ENCODE measurements around the gene GNG7.
"Not testable (repeated sequence)": the region's sequence is repeated elsewhere in the genome, so short reads cannot be mapped to it uniquely, and the experiment has no call there.

The GNG7 gene

DNA sequence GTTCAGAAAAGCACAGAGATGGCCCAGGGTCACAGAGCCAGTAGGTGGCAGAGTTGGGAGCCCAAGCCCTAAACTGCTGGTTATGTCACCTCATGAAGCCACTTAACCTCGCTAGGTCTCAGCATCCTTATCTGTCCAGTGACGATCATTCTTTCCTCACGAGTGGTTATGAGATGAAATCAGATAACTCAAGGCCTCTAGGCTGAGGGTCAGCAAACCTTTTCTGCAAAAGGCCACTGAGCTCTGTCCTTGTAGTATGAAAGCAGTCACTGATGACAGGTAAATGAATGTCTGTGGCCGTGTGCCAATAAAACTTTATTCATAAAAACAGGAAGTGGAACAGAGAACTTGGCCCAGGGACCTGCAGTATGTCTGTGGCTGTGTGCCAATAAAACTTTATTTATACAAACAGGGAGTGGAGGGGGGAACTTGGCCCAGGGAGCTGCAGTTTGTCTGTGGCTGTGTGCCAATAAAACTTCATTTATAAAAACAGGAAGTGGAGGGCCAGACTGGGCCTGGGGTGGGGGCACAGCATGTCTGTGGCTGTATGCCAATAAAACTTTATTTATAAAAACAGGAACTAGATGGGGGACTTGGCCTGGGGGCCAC lies 71.2 kb downstream of the GNG7 start:
- TF ChIP-seq SPI1 (IDR thresholded peaks at IDR 0.05; ENCODE audit: low read depth, low read length) (peak; percentile 81), POLR2AphosphoS5 (IDR thresholded peaks at IDR 0.05; ENCODE audit: low read depth, low read length) (no peak)
- peak; percentile 31 for FAIRE-seq

DNA sequence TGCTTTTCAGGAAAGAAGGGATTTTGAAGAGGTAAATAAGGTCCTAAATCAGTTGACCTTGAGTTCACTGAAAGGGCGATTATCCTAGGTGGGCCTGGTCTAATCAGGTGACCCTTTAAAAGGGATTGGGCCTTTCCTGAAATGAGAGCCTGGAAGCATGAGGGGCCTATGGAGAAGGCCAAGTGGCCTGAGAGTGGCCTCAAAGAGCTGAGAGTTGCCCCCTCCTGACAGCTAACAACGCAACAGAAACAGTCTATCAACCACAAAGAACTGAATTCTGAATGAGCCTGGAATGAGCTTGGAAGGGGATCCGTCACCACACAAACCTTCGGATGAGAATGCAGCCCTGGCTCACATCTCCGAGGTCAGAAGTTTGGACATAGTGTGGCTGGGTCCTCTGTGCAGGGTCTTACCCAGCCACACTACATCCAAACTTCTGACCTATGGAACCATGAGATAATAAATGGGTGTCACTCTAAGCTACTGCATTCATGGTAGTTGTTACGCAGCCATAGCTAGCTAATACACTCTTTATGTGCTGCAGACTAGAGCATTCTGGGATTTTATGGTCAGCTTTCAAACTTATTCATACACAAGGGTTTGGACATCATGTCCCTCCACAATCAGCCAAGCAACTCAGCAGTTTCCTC lies 72.0 kb downstream of the GNG7 start:
- no peak for TF ChIP-seq POLR2AphosphoS5 (IDR thresholded peaks at IDR 0.05; ENCODE audit: low read depth, low read length)
- no peak for TF ChIP-seq PAX5 (IDR thresholded peaks at IDR 0.05; ENCODE audit: insufficient read depth, low read length, severe bottlenecking)
- TF ChIP-seq POLR2A (IDR thresholded peaks at IDR 0.05; ENCODE audit: low read depth, low read length), result no peak
- no peak for TF ChIP-seq POU2F2 (IDR thresholded peaks at IDR 0.05; ENCODE audit: low read depth, low read length)
- no peak for TF ChIP-seq SPI1 (IDR thresholded peaks at IDR 0.05; ENCODE audit: low read depth, low read length)
- TF ChIP-seq TAF1 (IDR thresholded peaks at IDR 0.05; ENCODE audit: low read depth, low read length), result no peak
- no peak for DNase-seq (ENCODE audit: insufficient read length, low spot score)
- no peak for FAIRE-seq

More for the DNA sequence above, 71.2 kb downstream of the GNG7 start:
- DNase-seq (ENCODE audit: insufficient read length, low spot score), result no peak

DNA sequence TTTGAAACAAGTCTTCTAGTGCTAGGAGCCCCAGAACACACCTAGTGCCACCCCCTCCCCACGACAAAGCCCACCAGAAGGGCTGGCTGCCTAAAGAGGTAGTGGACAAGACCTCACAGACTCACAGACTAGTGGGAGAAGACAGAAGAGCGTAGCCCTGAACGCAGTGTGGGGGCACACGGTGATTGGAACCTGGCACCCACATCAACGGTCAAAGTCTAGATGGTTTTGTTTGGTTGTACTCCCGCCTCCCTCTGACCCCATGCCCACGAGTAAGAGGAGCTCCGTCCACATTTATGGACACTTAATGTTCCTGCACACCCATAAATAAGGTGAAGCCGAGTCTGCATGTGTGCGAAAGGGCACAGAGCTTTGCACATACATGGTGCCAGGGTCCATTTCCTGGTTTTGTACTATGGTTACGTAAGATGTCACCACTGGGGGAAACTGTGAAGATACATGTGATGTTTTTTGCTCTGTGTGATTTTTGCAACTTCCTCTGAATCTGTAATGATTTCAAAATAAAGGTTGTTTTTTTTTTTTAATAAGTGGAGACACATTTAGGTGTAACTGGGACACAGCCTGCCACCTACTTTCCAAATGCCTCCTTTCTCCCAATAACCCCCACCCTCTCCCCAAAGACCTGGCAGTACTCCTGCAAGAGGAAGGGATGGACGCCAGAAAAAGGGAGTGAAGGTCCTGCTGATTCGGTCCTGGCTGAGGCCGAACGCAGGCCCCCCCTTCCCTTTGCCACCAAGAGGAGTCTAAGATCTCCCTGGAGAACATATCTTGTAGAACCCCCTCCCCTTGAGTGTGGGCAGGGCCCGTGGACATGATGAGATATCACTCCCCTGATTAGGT lies 72.8 kb downstream of the GNG7 start:
- FAIRE-seq (peak; percentile 48), DNase-seq (ENCODE audit: insufficient read length, low spot score) (no peak)
- TF ChIP-seq POLR2AphosphoS5 (IDR thresholded peaks at IDR 0.05; ENCODE audit: low read depth, low read length) (no peak), TAF1 (IDR thresholded peaks at IDR 0.05; ENCODE audit: low read depth, low read length) (no peak), PAX5 (IDR thresholded peaks at IDR 0.05; ENCODE audit: insufficient read depth, low read length, severe bottlenecking) (no peak), POLR2A (IDR thresholded peaks at IDR 0.05; ENCODE audit: low read depth, low read length) (no peak), POU2F2 (IDR thresholded peaks at IDR 0.05; ENCODE audit: low read depth, low read length) (no peak), SPI1 (IDR thresholded peaks at IDR 0.05; ENCODE audit: low read depth, low read length) (no peak)

- DNase-seq (ENCODE audit: insufficient read length, low spot score), result no peak
- TF ChIP-seq POLR2A (IDR thresholded peaks at IDR 0.05; ENCODE audit: low read depth, low read length) (no peak), POU2F2 (IDR thresholded peaks at IDR 0.05; ENCODE audit: low read depth, low read length) (no peak), TAF1 (IDR thresholded peaks at IDR 0.05; ENCODE audit: low read depth, low read length) (no peak), PAX5 (IDR thresholded peaks at IDR 0.05; ENCODE audit: insufficient read depth, low read length, severe bottlenecking) (no peak), POLR2AphosphoS5 (IDR thresholded peaks at IDR 0.05; ENCODE audit: low read depth, low read length) (no peak), SPI1 (IDR thresholded peaks at IDR 0.05; ENCODE audit: low read depth, low read length) (no peak)
- peak; percentile 70 for FAIRE-seq
These were observed 73.9 kb downstream of the GNG7 start for GRCh38 chr19:2628597-2628996.

GRCh38 chr19:2627855-2628254 lies 74.6 kb downstream of the GNG7 start:
- DNase-seq (ENCODE audit: insufficient read length, low spot score) (no peak), FAIRE-seq (no peak)
- no peak for TF ChIP-seq POU2F2 (IDR thresholded peaks at IDR 0.05; ENCODE audit: low read depth, low read length)
- no peak for TF ChIP-seq PAX5 (IDR thresholded peaks at IDR 0.05; ENCODE audit: insufficient read depth, low read length, severe bottlenecking)
- no peak for TF ChIP-seq SPI1 (IDR thresholded peaks at IDR 0.05; ENCODE audit: low read depth, low read length)
- no peak for TF ChIP-seq POLR2AphosphoS5 (IDR thresholded peaks at IDR 0.05; ENCODE audit: low read depth, low read length)
- no peak for TF ChIP-seq POLR2A (IDR thresholded peaks at IDR 0.05; ENCODE audit: low read depth, low read length)
- TF ChIP-seq TAF1 (IDR thresholded peaks at IDR 0.05; ENCODE audit: low read depth, low read length), result no peak

- TF ChIP-seq SPI1 (IDR thresholded peaks at IDR 0.05; ENCODE audit: low read depth, low read length) (peak; percentile 54), TAF1 (IDR thresholded peaks at IDR 0.05; ENCODE audit: low read depth, low read length) (no peak)
- FAIRE-seq, result peak; percentile 82
- DNase-seq (ENCODE audit: insufficient read length, low spot score), result no peak
These were observed 75.1 kb downstream of the GNG7 start for GRCh38 chr19:2627319-2627829.

DNA sequence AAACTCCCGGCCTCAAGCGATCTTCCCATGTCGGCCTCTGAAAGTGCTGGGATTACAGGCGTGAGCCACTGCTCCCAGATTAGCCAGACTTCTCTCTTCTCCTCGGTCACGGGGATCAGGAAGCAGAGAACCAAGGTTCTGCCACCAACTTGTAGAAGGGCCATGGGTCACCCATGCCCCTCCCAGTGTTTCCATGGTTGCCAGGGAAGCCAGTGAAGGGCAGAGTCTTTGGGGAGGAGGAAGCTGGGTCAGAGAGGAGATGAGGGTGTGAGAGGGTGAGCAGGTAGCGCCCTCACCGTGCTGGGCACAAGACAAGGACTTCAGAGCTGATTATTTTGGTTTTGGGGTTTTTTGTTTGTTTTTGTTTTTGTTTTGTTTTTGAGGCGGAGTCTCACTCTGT lies 77.1 kb downstream of the GNG7 start:
- DNase-seq (ENCODE audit: insufficient read length, low spot score), result no peak
- peak; percentile 20 for FAIRE-seq
- TF ChIP-seq PAX5 (IDR thresholded peaks at IDR 0.05; ENCODE audit: insufficient read depth, low read length, severe bottlenecking), result no peak
- no peak for TF ChIP-seq SPI1 (IDR thresholded peaks at IDR 0.05; ENCODE audit: low read depth, low read length)
- no peak for TF ChIP-seq POLR2AphosphoS5 (IDR thresholded peaks at IDR 0.05; ENCODE audit: low read depth, low read length)
- TF ChIP-seq POU2F2 (IDR thresholded peaks at IDR 0.05; ENCODE audit: low read depth, low read length), result no peak
- no peak for TF ChIP-seq TAF1 (IDR thresholded peaks at IDR 0.05; ENCODE audit: low read depth, low read length)
- TF ChIP-seq POLR2A (IDR thresholded peaks at IDR 0.05; ENCODE audit: low read depth, low read length), result no peak

- no peak for DNase-seq (ENCODE audit: insufficient read length, low spot score)
- TF ChIP-seq PAX5 (IDR thresholded peaks at IDR 0.05; ENCODE audit: insufficient read depth, low read length, severe bottlenecking) (no peak), TAF1 (IDR thresholded peaks at IDR 0.05; ENCODE audit: low read depth, low read length) (no peak), POU2F2 (IDR thresholded peaks at IDR 0.05; ENCODE audit: low read depth, low read length) (no peak), POLR2A (IDR thresholded peaks at IDR 0.05; ENCODE audit: low read depth, low read length) (no peak)
- FAIRE-seq, result peak; percentile 9
These were observed 77.9 kb downstream of the GNG7 start for GRCh38 chr19:2624537-2625091.

DNA sequence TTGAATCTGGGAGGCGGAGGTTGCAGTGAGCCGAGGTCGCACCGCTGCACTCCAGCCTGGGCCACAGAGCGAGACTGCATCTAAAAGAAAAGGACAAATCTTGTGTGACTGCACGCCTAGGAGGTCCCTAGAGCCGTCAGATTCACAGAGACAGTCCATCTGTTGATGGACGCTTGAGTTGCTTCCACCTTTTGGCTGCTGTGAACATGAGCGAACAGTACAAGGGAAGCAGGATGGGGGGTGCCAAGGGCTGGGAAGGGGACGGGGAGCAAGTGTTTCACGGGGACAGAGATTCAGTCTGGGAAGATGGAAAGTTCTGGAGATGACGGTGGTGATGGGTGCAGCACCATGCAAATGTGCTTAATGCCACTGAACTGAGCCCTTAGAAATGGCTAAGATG lies 78.7 kb downstream of the GNG7 start:
- FAIRE-seq (peak; percentile 76), DNase-seq (ENCODE audit: insufficient read length, low spot score) (no peak)
- TF ChIP-seq POLR2A (IDR thresholded peaks at IDR 0.05; ENCODE audit: low read depth, low read length), result no peak
- no peak for TF ChIP-seq TAF1 (IDR thresholded peaks at IDR 0.05; ENCODE audit: low read depth, low read length)
- no peak for TF ChIP-seq SPI1 (IDR thresholded peaks at IDR 0.05; ENCODE audit: low read depth, low read length)
- no peak for TF ChIP-seq POLR2AphosphoS5 (IDR thresholded peaks at IDR 0.05; ENCODE audit: low read depth, low read length)
- TF ChIP-seq POU2F2 (IDR thresholded peaks at IDR 0.05; ENCODE audit: low read depth, low read length), result no peak
- TF ChIP-seq PAX5 (IDR thresholded peaks at IDR 0.05; ENCODE audit: insufficient read depth, low read length, severe bottlenecking), result no peak

- FAIRE-seq, result peak; percentile 91
- not testable (repeated sequence) for DNase-seq (ENCODE audit: insufficient read length, low spot score)
These were observed 80.0 kb downstream of the GNG7 start for GRCh38 chr19:2622371-2622961.

Measured in GM12891 (cell line).